ENCODE data around the gene GMDS. TPM values are rescaled to one million over a fixed set of nuclear protein-coding genes. Genes with fewer than 3 reads are reported as not detected.

Gene GMDS
- total and polyA plus RNA-seq, 2 donors (not counting 1 experiment from before 2014, with no cell fraction given), result 11.5 to 16.4 TPM

DNA sequence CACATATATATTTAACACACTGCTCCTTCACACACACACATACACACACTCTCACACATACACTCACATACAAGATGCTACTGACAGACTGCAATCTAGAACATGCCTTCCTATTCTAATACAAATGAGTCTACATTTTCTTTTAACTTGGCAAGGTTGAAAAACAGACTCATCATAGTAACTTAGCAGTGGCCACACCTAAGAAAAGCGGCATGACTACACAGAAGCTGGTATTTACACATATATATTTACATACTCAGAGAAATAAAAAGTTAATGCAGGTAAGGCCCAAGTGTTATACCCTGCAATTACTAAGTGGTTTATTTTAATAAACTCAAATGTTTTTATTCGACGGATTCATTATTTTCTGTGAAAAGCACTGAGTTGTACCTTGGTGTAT lies 426.4 kb downstream of the GMDS start:
- Mint-ChIP-seq H3K4me3 (no peak overlapping the region), H3K4me1 (peaks cover 5% of the 10 kb centered on the region), H3K27me3 (no peaks in the 10 kb centered on the region), H3K27ac (no peak overlapping the region), H3K9me3 (ENCODE audit: insufficient read depth) (no peaks in the 10 kb centered on the region)
- Histone ChIP-seq H2AFZ (ENCODE audit: insufficient read depth, low read depth, low read length, poor library complexity, severe bottlenecking) (no peak overlapping the region), H3K79me2 (ENCODE audit: control insufficient read depth, insufficient read depth, low read length) (no peaks in the 10 kb centered on the region), H3K9ac (ENCODE audit: low read length) (no peak overlapping the region), H4K20me1 (ENCODE audit: control insufficient read depth, insufficient read depth, low read length, poor library complexity, severe bottlenecking) (no peaks in the 10 kb centered on the region), H3K36me3 (replicated peaks in 1 of 2; ENCODE audit: control extremely low read depth in 1 of 2, control insufficient read depth in 1 of 2, extremely low read depth in 1 of 2, insufficient read depth in 2 of 2, low read length in 1 of 2) (no peaks in the 10 kb centered on the region), H3K4me3 (ENCODE audit: control extremely low read depth in 1 of 5, extremely low read depth in 1 of 5, insufficient read depth in 1 of 5, low read depth in 2 of 5, low read length in 4 of 5) (no peak overlapping the region), H3K4me2 (replicated peaks; ENCODE audit: low read depth, low read length, poor library complexity, severe bottlenecking) (no peak overlapping the region), H3K27me3 (replicated peaks in 1 of 4; ENCODE audit: control extremely low read depth in 1 of 4, control insufficient read depth in 3 of 4, insufficient read depth in 4 of 4, low read length in 3 of 4) (no peaks in the 10 kb centered on the region), H3K4me1 (ENCODE audit: control insufficient read depth in 2 of 2, insufficient read depth in 2 of 2, low read length in 2 of 2) (peaks cover 0 to 3% of the 10 kb centered on the region in 2 donors), H3K27ac (ENCODE audit: low read length in 2 of 2) (no peak overlapping the region), H3K9me3 (ENCODE audit: control extremely low read depth in 1 of 3, control insufficient read depth in 2 of 3, insufficient read depth in 1 of 3, low read length in 2 of 3) (no peaks in the 10 kb centered on the region)
- CTCF ChIA-PET, result interaction anchor here (1.1 kb wide), 1 partner anchor 9 kb away, joined by 3 read pairs; no protein-coding TSS in a partner anchor
- WGBS (ENCODE audit: insufficient coverage), result no CpG with 5 or more reads among the region's 3 CpGs
- POLR2A ChIA-PET, result no interaction called here
- intact Hi-C loops (cut with micrococcal nuclease), result no loop called here
- TF ChIP-seq, protein P1, sequence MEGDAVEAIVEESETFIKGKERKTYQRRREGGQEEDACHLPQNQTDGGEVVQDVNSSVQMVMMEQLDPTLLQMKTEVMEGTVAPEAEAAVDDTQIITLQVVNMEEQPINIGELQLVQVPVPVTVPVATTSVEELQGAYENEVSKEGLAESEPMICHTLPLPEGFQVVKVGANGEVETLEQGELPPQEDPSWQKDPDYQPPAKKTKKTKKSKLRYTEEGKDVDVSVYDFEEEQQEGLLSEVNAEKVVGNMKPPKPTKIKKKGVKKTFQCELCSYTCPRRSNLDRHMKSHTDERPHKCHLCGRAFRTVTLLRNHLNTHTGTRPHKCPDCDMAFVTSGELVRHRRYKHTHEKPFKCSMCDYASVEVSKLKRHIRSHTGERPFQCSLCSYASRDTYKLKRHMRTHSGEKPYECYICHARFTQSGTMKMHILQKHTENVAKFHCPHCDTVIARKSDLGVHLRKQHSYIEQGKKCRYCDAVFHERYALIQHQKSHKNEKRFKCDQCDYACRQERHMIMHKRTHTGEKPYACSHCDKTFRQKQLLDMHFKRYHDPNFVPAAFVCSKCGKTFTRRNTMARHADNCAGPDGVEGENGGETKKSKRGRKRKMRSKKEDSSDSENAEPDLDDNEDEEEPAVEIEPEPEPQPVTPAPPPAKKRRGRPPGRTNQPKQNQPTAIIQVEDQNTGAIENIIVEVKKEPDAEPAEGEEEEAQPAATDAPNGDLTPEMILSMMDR (IDR thresholded peaks at IDR 0.05), result no peak
- TF ChIP-seq EZH2 (IDR thresholded peaks at IDR 0.05; ENCODE audit: borderline replicate concordance, insufficient read depth, low read depth, low read length, poor library complexity, severe bottlenecking), result no peak
- no peak for ATAC-seq (ENCODE audit: low read depth)
- DNase-seq, result no peak

DNA sequence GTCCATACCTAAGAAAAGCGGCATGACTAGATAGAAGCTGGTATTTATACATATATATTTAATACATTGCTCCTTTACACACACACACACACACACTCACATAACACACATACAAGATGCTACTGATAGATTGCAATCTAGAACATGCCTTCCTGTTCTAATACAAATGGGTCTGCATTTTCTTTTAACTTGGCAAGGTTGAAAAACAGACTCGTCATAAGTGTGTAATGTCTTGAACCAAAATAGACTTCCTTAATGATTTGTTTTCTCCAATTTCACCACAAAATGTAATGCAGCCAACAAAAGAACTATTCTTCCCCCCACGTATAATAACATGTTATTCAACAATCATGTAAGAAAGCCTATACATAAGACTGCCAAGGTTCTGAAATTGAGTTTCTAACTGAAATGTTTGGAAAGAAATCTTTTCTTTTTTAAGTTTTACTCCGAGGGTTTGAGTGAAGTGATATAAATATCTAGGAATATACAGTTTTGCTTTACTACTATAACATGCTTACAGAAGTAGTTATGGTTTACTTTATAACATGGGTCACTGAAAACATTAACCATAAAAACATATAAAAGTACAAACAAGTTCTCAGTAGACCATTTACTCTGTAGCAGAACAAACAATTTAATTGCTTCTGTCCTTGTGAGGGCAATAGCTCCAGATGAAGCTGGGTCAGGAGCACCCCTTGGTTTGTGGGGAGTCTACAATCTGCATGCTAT lies 428.2 kb downstream of the GMDS start:
- no peaks in the 10 kb centered on the region for H3K4me1 ChIP-seq (ENCODE audit: control insufficient read depth in 2 of 2, insufficient read depth in 2 of 2, low read length in 2 of 2)
- H3K4me2 ChIP-seq (replicated peaks; ENCODE audit: low read depth, low read length, poor library complexity, severe bottlenecking), result no peak overlapping the region
- no peaks in the 10 kb centered on the region for H3K27me3 ChIP-seq (replicated peaks in 1 of 4; ENCODE audit: control extremely low read depth in 1 of 4, control insufficient read depth in 3 of 4, insufficient read depth in 4 of 4, low read length in 3 of 4)
- no peaks in the 10 kb centered on the region for H3K36me3 ChIP-seq (replicated peaks in 1 of 2; ENCODE audit: control extremely low read depth in 1 of 2, control insufficient read depth in 1 of 2, extremely low read depth in 1 of 2, insufficient read depth in 2 of 2, low read length in 1 of 2)
- CTCF ChIA-PET, result no interaction called here
- Mint-ChIP-seq H3K27me3 (no peaks in the 10 kb centered on the region), H3K9me3 (ENCODE audit: insufficient read depth) (no peaks in the 10 kb centered on the region), H3K27ac (no peak overlapping the region), H3K4me3 (no peak overlapping the region), H3K4me1 (peaks cover 2% of the 10 kb centered on the region)
- H2AFZ ChIP-seq (ENCODE audit: insufficient read depth, low read depth, low read length, poor library complexity, severe bottlenecking), result no peak overlapping the region
- no peak overlapping the region for H3K4me3 ChIP-seq (ENCODE audit: control extremely low read depth in 1 of 5, extremely low read depth in 1 of 5, insufficient read depth in 1 of 5, low read depth in 2 of 5, low read length in 4 of 5)
- H3K9me3 ChIP-seq (ENCODE audit: control extremely low read depth in 1 of 3, control insufficient read depth in 2 of 3, insufficient read depth in 1 of 3, low read length in 2 of 3), result no peaks in the 10 kb centered on the region
- POLR2A ChIA-PET, result no interaction called here
- WGBS (ENCODE audit: insufficient coverage), result no CpG with 5 or more reads among the region's 4 CpGs
- intact Hi-C loops (cut with micrococcal nuclease), result no loop called here
- ATAC-seq (ENCODE audit: low read depth) (no peak), DNase-seq (no peak)
- no peaks in the 10 kb centered on the region for H3K79me2 ChIP-seq (ENCODE audit: control insufficient read depth, insufficient read depth, low read length)
- H3K9ac ChIP-seq (ENCODE audit: low read length), result no peak overlapping the region
- no peak overlapping the region for H3K27ac ChIP-seq (ENCODE audit: low read length in 2 of 2)
- no peaks in the 10 kb centered on the region for H4K20me1 ChIP-seq (ENCODE audit: control insufficient read depth, insufficient read depth, low read length, poor library complexity, severe bottlenecking)
- TF ChIP-seq, protein P1 (IDR thresholded peaks at IDR 0.05), result no peak
- no peak for TF ChIP-seq EZH2 (IDR thresholded peaks at IDR 0.05; ENCODE audit: borderline replicate concordance, insufficient read depth, low read depth, low read length, poor library complexity, severe bottlenecking)
